ENCODE results near the gene PDE1A.

The PDE1A gene
- long read RNA-seq, donor 1, partial matches to known transcripts = 0 of 2 reads
- long read RNA-seq, donor 1, other reads (novel, unspliced or antisense) = 0 of 2 reads
- long read RNA-seq, donor 2, partial matches to known transcripts = 0 of 2 reads
- long read RNA-seq, donor 2, other reads (novel, unspliced or antisense) = 0 of 2 reads
- long read RNA-seq, donor 3, partial matches to known transcripts = 0 of 1 reads
- long read RNA-seq, donor 3, other reads (novel, unspliced or antisense) = 0 of 1 reads
- long read RNA-seq, donor 4, partial matches to known transcripts = 0 of 1 reads
- long read RNA-seq, donor 4, other reads (novel, unspliced or antisense) = 0 of 1 reads
- long read RNA-seq, donor 5, partial matches to known transcripts = 0 of 2 reads
- long read RNA-seq, donor 5, other reads (novel, unspliced or antisense) = 0 of 2 reads
- long read RNA-seq, donor 6 = 0 reads
- long read RNA-seq, donor 7, partial matches to known transcripts = 0 of 4 reads
- long read RNA-seq, donor 7, other reads (novel, unspliced or antisense) = 0 of 4 reads
- long read RNA-seq, donor 8, partial matches to known transcripts = 0 of 2 reads
- long read RNA-seq, donor 8, other reads (novel, unspliced or antisense) = 0 of 2 reads

- no peak for DNase-seq
Measured at GRCh38 chr2:182426918-182427240, at the start of gene PDE1A. Gene PDE1A (minus strand): TSS chr2:182427036.

GRCh38 chr2:182473635-182474034 lies 46.8 kb upstream of the PDE1A start:
- DNase-seq = no peak

GRCh38 chr2:182463760-182464159 lies 36.9 kb upstream of the PDE1A start:
- no peak for DNase-seq

- DNase-seq = no peak
Measured at GRCh38 chr2:182456784-182457183, 29.9 kb upstream of the PDE1A start.

GRCh38 chr2:182452456-182452990 lies 25.7 kb upstream of the PDE1A start:
- no peak for DNase-seq

- DNase-seq = no peak
Measured at GRCh38 chr2:182448371-182448770, 21.5 kb upstream of the PDE1A start.

- DNase-seq = no peak
Measured at GRCh38 chr2:182447863-182448262, 21.0 kb upstream of the PDE1A start.

- no peak for DNase-seq
Measured at GRCh38 chr2:182447163-182447562, 20.3 kb upstream of the PDE1A start.

- DNase-seq = no peak
Measured at GRCh38 chr2:182446087-182446486, 19.3 kb upstream of the PDE1A start.

- DNase-seq = no peak
Measured at GRCh38 chr2:182445391-182445965, 18.6 kb upstream of the PDE1A start.

- no peak for DNase-seq
Measured at GRCh38 chr2:182444806-182445205, 18.0 kb upstream of the PDE1A start.

- DNase-seq = no peak
Measured at GRCh38 chr2:182444170-182444569, 17.3 kb upstream of the PDE1A start.

- no peak for DNase-seq
Measured at GRCh38 chr2:182436252-182436651, 9.4 kb upstream of the PDE1A start.

GRCh38 chr2:182435754-182436153 lies 8.9 kb upstream of the PDE1A start:
- DNase-seq = no peak

GRCh38 chr2:182432051-182432450 lies 5.2 kb upstream of the PDE1A start:
- DNase-seq = no peak

GRCh38 chr2:182428476-182428875 lies 1.6 kb upstream of the PDE1A start:
- no peak for DNase-seq

GRCh38 chr2:182426082-182426917 lies 536 bp downstream of the PDE1A start:
- peak; percentile 40 for DNase-seq

- no peak for DNase-seq
Measured at GRCh38 chr2:182422864-182423263, 4.0 kb downstream of the PDE1A start.

- no peak for DNase-seq
Measured at GRCh38 chr2:182420669-182421068, 6.2 kb downstream of the PDE1A start.

- DNase-seq = no peak
Measured at GRCh38 chr2:182416861-182417260, 10.0 kb downstream of the PDE1A start.

- DNase-seq = no peak
Measured at GRCh38 chr2:182416191-182416590, 10.6 kb downstream of the PDE1A start.

- DNase-seq = no peak
Measured at GRCh38 chr2:182415771-182416170, 11.1 kb downstream of the PDE1A start.

- DNase-seq = no peak
Measured at GRCh38 chr2:182412858-182413257, 14.0 kb downstream of the PDE1A start.

All from right kidney (tissue), 9 donors.